IPS DF 6.9 (cell line): ENCODE measurements around the gene MOK.
"Not testable (repeated sequence)": the region's sequence is repeated elsewhere in the genome, so short reads cannot be mapped to it uniquely, and the experiment has no call there.

Experiments used
- DNase-seq: peaks from one replicate; pipeline ENCODE4 v3.0.0-alpha.2; 2013; ENCODE audit warnings: low read depth, low spot score
- H3K27ac ChIP-seq: one replicate; pipeline ENCODE4 v1.5.1; 2013; ENCODE audit warnings: low read length, control low read depth
- H3K27me3 ChIP-seq: 2 replicates; pipeline ENCODE4 v1.6.1; 2013; ENCODE audit warnings: mild to moderate bottlenecking, low read length; ENCODE audit not compliant: control insufficient read depth, insufficient read depth
- H3K36me3 ChIP-seq: 2 replicates; pipeline ENCODE4 v1.6.1; 2013; ENCODE audit warnings: low read length; ENCODE audit not compliant: control insufficient read depth, insufficient read depth
- H3K4me1 ChIP-seq: 2 replicates; pipeline ENCODE4 v1.6.1; 2013; ENCODE audit warnings: low read length; ENCODE audit not compliant: control insufficient read depth, insufficient read depth
- H3K4me3 ChIP-seq: 2 replicates; pipeline ENCODE4 v1.5.1; 2013; ENCODE audit warnings: mild to moderate bottlenecking, low read length
- H3K9me3 ChIP-seq: 2 replicates; pipeline ENCODE4 v1.6.1; 2013; ENCODE audit warnings: low read length, inconsistent platforms; ENCODE audit not compliant: control insufficient read depth, insufficient read depth
- WGBS: extraction: QIAGEN DNeasy Blood & Tissue Kit; methylation state at CpG from one replicate; pipeline ENCODE4 v1.1.7; 2013; ENCODE audit warnings: mixed read lengths, missing lambda C conversion rate; ENCODE audit not compliant: insufficient read length, insufficient coverage; 5-methylcytosine and 5-hydroxymethylcytosine counted together

The MOK gene

DNA sequence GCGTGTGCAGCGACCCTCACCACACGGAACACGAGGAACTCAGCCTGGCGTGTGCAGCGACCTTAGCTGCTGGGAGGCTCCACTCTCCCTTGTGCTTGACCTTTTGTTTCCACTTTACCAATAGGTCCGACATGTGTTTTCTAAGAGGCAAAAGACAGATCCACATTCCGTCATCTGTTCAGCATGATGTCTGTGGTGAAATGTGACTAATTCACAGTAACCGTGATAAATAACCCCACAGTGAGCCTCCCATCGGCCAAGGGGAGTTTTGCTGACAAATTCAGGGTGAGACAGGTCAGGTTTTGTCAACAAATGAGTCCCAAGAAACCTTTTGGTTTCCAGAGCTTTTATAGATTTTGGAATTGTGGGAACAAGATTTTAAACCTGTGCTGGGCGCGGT is 55.9 kb downstream of the MOK start:
- Histone ChIP-seq H3K4me1 (peaks cover 7% of the 10 kb centered on the region), H3K27ac (no peak overlapping the region), H3K9me3 (no peaks in the 10 kb centered on the region), H3K4me3 (no peak overlapping the region), H3K36me3 (no peaks in the 10 kb centered on the region), H3K27me3 (0 out of 2 replicates have a peak, but pooled peaks cover 1% of the 10 kb centered on the region)
- DNase-seq, result no peak
- no CpG with 5 or more reads among the region's 12 CpGs for WGBS

DNA sequence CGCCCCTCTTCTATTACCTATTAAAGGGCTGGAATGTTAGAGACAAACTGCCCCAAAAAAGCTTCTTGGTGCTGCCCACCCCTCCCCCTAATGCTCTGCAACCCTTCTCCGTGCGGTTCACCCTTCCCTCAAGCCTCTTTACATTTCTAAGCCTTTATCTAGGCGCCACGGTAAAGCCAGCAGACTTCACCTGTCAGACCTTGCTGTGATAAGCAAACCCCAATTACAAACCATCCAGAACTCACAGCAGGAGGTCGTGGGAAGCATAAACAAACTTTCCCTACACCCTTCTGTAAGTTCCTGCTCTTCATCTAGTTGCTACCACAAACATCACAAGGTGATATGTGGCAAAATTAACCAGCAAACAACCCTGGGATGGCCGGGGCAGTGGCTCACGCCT is 56.8 kb downstream of the MOK start:
- Histone ChIP-seq H3K4me1 (peaks cover 7% of the 10 kb centered on the region), H3K27ac (no peak overlapping the region), H3K9me3 (no peaks in the 10 kb centered on the region), H3K27me3 (0 out of 2 replicates have a peak, but pooled peaks cover 1% of the 10 kb centered on the region), H3K36me3 (no peaks in the 10 kb centered on the region), H3K4me3 (no peak overlapping the region)
- peak; percentile 18 for DNase-seq
- no CpG with 5 or more reads among the region's 8 CpGs for WGBS

DNA sequence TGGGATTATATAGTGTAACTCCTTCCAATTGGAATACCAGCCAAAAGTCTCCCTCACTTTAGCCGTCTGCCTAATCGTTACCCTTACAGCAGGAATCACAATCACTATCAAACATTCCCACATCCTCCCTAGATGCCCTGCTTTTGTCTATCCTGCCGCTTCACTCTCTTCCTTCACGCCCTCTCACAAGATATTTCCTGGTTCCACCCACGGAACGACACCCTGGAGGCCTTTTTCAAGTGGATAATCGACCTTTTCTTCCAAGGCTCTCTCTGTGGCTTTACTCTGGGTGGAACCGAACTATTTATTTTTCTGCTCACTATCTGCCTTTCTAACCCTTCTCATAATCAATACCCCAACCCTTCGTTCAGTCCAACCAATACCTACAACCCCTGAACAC is 58.9 kb downstream of the MOK start:
- H3K4me1 ChIP-seq, result peaks cover 7% of the 10 kb centered on the region
- H3K27ac ChIP-seq, result no peak overlapping the region
- no peak for DNase-seq
- no peak overlapping the region for H3K4me3 ChIP-seq
- H3K36me3 ChIP-seq, result no peaks in the 10 kb centered on the region
- WGBS, result 100% methylated on average over 3 of the region's 9 CpGs
- H3K27me3 ChIP-seq, result 0 out of 2 replicates have a peak, but pooled peaks cover 1% of the 10 kb centered on the region
- no peaks in the 10 kb centered on the region for H3K9me3 ChIP-seq

DNA sequence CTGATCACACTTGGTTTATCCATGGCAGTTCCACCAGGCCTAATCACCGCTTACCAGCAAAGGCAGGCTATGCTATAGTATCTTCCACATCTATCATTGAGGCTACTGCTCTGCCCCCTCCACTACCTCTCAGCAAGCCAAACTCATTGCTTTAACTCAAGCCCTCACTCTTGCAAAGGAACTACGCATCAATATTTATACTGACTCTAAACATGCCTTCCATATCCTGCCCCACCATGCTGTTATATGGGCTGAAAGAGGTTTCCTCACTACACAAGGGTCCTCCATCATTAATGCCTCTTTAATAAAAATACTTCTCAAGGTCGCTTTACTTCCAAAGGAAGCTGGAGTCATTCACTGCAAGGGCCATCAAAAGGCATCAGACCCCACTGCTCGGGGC is 61.2 kb downstream of the MOK start:
- H3K36me3 ChIP-seq, H3K4me3 ChIP-seq, DNase-seq, H3K4me1 ChIP-seq, H3K9me3 ChIP-seq, H3K27me3 ChIP-seq, H3K27ac ChIP-seq: not testable (repeated sequence)
- WGBS, result no CpG with 5 or more reads among the region's 4 CpGs

DNA sequence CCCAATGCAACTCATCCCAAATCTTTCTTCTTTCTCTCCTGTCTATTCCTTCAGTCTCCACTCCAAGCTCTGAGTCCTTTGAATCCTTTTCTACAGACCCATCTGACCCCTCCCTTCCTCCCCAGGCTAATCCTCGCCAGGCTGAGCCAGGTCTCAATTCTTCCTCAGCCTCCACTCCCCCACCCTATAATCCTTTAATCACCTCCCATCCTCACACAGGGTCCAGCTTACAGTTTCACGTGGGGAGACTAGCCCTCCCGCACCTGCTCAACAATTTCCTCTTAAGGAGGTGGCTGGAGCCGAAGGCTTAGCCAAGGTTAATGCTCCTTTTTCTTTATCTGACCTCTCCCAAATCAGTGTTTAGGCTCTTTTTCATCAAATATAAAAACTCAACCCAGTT is 63.8 kb downstream of the MOK start:
- Histone ChIP-seq H3K4me1 (no peaks in the 10 kb centered on the region; the same call in 1 of the 2 replicates), H3K9me3 (no peaks in the 10 kb centered on the region), H3K27ac (no peak overlapping the region), H3K4me3 (no peak overlapping the region), H3K36me3 (no peaks in the 10 kb centered on the region), H3K27me3 (no peaks in the 10 kb centered on the region)
- no CpG with 5 or more reads among the region's 4 CpGs for WGBS
- DNase-seq, result no peak

DNA sequence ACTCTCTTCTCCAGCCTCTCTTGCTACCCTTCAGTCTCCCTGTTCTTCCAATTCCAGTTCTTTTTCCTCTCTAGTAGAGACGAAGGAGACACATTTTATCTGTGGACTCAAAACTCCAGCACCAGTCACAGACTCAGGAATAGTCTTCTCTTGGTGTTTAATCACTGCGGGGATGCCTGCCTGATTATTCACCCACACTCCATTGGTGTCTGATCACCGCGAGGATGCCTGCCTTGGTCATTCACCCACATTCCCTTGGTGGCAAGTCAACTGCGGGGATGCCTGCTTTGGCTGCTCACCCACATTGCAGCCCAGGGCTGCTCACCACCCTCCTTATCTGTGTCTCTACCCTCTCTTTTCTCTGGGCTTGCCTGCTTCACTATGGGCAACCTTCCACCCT is 64.5 kb downstream of the MOK start:
- not testable (repeated sequence) for DNase-seq

DNA sequence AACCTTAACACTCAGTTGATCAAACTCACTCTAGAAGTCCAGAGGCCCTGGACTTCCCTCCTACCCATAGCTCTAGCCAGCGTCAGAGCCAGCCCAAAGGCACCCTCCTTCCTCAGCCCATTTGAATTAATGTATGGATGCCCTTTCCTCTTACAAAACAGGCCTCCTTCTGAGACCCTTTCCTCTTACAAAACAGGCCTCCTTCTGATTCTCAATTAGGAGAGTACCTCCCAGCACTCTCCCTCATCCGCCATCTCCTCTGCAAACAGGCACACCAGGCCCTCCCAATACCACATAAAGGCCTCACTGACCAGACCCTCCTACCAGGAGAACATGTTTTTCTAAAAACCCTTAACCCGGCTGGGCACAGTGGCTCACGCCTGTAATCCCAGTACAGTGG is 65.7 kb downstream of the MOK start:
- whole genome bisulfite sequencing, result no CpG with 5 or more reads among the region's 4 CpGs
- Histone ChIP-seq H3K4me3 (no peak overlapping the region), H3K9me3 (no peaks in the 10 kb centered on the region), H3K27ac (no peak overlapping the region), H3K27me3 (no peaks in the 10 kb centered on the region), H3K4me1 (no peaks in the 10 kb centered on the region; the same call in 1 of the 2 replicates), H3K36me3 (no peaks in the 10 kb centered on the region)
- no peak for DNase-seq

More for the DNA sequence above, 64.5 kb downstream of the MOK start:
- not testable (repeated sequence) for H3K27me3 ChIP-seq, H3K36me3 ChIP-seq, H3K4me1 ChIP-seq, H3K4me3 ChIP-seq, H3K27ac ChIP-seq, H3K9me3 ChIP-seq
- no CpG with 5 or more reads among the region's 5 CpGs for WGBS

DNA sequence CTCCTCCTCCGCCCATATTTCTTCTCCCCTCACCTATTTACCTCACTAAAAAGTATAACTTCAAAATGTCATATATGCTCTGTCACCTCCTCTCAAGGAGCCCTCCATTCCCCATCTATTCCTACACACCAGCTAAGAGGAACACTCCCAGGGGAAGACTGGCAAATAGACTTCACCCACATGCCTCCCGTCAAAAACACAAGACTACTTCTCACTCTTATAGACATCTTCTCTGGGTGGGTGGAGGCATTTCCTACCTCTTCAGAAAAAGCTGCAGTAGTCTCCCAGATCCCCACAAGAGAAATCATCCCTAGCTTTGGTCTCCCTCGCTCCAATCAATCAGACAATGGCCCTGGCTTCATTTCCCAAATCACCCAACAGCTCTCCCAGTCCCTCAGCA is 66.2 kb downstream of the MOK start:
- no peak overlapping the region for H3K4me3 ChIP-seq
- WGBS, result no CpG with 5 or more reads among the region's 3 CpGs
- H3K4me1 ChIP-seq, result no peaks in the 10 kb centered on the region; the same call in 1 of the 2 replicates
- H3K27me3 ChIP-seq, result no peaks in the 10 kb centered on the region
- H3K9me3 ChIP-seq, result no peaks in the 10 kb centered on the region
- H3K27ac ChIP-seq, result no peak overlapping the region
- DNase-seq, result no peak
- no peaks in the 10 kb centered on the region for H3K36me3 ChIP-seq

DNA sequence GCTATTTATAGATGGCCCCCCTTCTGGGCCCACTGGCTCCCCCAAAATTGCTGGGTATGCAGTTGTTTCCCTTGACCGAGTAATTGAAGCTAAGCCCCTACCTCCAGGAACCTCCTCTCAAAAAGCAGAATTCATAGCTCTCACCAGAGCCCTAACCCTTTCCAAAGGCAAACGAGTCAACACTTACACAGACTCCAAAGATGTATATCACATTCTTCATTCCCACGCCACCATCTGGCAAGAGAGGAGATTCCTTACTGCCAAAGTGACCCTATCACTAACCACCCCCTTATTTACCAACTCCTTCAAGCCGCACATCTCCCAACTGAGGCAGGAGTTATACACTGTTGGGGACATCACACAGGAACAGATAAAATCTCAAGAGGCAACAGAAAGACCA is 66.8 kb downstream of the MOK start:
- no CpG with 5 or more reads among the region's 4 CpGs for whole genome bisulfite sequencing
- Histone ChIP-seq H3K4me1 (no peaks in the 10 kb centered on the region; the same call in 1 of the 2 replicates), H3K27me3 (no peaks in the 10 kb centered on the region), H3K4me3 (no peak overlapping the region), H3K36me3 (no peaks in the 10 kb centered on the region), H3K9me3 (no peaks in the 10 kb centered on the region), H3K27ac (no peak overlapping the region)
- DNase-seq, result no peak

DNA sequence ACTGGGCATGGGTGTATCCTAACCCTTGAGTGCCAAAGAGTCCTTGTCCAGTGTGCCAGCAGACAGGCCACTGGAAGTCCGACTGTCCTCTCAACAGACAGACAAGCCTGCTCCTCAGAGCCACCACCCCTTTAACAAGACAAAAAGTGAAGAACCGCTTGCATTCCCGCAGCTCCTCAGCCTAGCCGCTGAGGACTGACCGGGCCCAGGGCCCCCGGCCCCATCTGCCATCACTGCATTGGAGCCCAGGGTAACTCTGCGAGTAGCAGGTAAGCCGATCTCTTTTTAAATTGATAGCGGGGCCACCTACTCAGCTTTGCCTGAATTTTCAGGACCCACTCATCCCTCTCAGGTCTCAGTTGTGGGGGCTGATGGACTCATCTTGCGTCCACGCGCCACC is 68.9 kb downstream of the MOK start:
- H3K27ac ChIP-seq, result no peak overlapping the region
- H3K4me1 ChIP-seq, result no peaks in the 10 kb centered on the region; the same call in 1 of the 2 replicates
- H3K27me3 ChIP-seq, result no peaks in the 10 kb centered on the region
- no peak overlapping the region for H3K4me3 ChIP-seq
- no peaks in the 10 kb centered on the region for H3K36me3 ChIP-seq
- H3K9me3 ChIP-seq, result no peaks in the 10 kb centered on the region
- no peak for DNase-seq
- WGBS, result no CpG with 5 or more reads among the region's 12 CpGs

DNA sequence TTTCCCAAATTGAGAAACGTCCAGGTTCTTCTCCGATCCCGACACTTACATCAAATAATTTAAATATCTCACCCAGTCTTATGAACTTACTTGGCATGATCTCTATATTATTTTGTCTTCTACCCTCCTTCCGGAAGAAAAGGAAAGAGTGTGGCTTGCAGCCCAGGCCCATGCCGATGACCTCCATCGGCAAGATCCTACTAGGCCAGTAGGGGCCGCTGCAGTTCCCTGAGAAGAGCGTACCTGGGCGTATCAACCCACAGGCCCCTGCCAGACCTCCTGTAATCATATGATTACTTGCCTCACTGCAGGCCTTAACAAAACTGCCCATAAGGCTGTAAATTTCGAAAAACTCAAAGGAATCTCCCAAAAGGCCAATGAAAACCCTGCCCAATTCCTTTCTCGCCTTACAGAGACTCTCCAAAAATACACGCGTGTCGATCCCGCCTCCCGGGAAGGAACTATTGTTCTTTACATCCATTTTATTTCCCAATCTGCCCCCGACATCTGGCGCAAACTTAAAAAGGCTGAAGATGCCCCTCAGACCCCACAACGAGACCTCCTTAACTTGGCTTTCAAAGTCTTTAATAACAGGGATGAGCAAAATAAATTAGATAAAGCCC is 69.6 kb downstream of the MOK start:
- DNase-seq, result peak; percentile 68
- Histone ChIP-seq H3K4me3 (no peak overlapping the region), H3K27ac (no peak overlapping the region), H3K9me3 (no peaks in the 10 kb centered on the region), H3K27me3 (no peaks in the 10 kb centered on the region), H3K36me3 (no peaks in the 10 kb centered on the region), H3K4me1 (no peaks in the 10 kb centered on the region; the same call in 1 of the 2 replicates)
- WGBS, result no CpG with 5 or more reads among the region's 19 CpGs
